Endothelial cell of umbilical vein (primary cell): Measurements from ENCODE around the gene DCPS. TPM values are rescaled to one million over a fixed set of nuclear protein-coding genes. Genes with fewer than 3 reads are reported as not detected.

Source experiments
- BruUV-seq: library from RNA; stranded (reverse); fragments of 400-500 nt; replicated peaks from 2 replicates; lab custom pipeline; 2021; lab: Mats Ljungman, UMichigan
- CTCF ChIA-PET: fragments of 300-600, 350-600 bp; sonication (Branson Sonifier 250); formaldehyde crosslinking; loops from one replicate; lab custom pipeline; 2021; ENCODE audit warnings: antibody characterized with exemption, inconsistent platforms; lab: Charles Lee
- POLR2A ChIA-PET: fragments of 300-600, 350-600 bp; sonication (Branson Sonifier 250); formaldehyde crosslinking; loops from one replicate; lab custom pipeline; 2021; ENCODE audit warnings: antibody characterized with exemption, inconsistent platforms; lab: Charles Lee
- DNase-seq: peaks from one replicate; pipeline ENCODE4 v3.0.0-alpha.2; 2011; ENCODE audit warnings: low read depth, low spot score
- FAIRE-seq: peaks from 2 replicates; lab custom pipeline; 2011; peaks lifted over from hg19 to GRCh38; lab: Jason Lieb, UNC
- H2AFZ ChIP-seq: 2 replicates; pipeline ENCODE4 v1.6.0; 2012; ENCODE audit warnings: low read depth, low read length, control low read depth, inconsistent platforms
- H3K27ac ChIP-seq: 2 replicates; pipeline ENCODE4 v1.5.1; 2011; ENCODE audit warnings: low read depth, mild to moderate bottlenecking, control low read depth, low read length, moderate library complexity; ENCODE audit not compliant: insufficient read depth
- H3K27me3 ChIP-seq, 2 experiments: 2 replicates each; pipeline versions ENCODE4 v1.6.0 to v1.6.1; 2011; ENCODE audit warnings: low read length in 2 of 2, mixed read lengths in 1 of 2; ENCODE audit not compliant: control insufficient read depth in 2 of 2, insufficient read depth in 2 of 2
- H3K36me3 ChIP-seq, 2 experiments: 2 replicates in 1 of 2; 3 replicates in 1 of 2; pipeline ENCODE4 v1.5.1; 2011; ENCODE audit warnings: low read length in 2 of 2, mild to moderate bottlenecking in 1 of 2, moderate library complexity in 1 of 2; ENCODE audit not compliant: control insufficient read depth in 2 of 2, insufficient read depth in 2 of 2; ENCODE audit errors: extremely low read depth in 1 of 2
- H3K4me1 ChIP-seq: 3 replicates; pipeline ENCODE4 v1.5.1; 2011; ENCODE audit warnings: mild to moderate bottlenecking, low read length; ENCODE audit not compliant: control insufficient read depth, insufficient read depth; ENCODE audit errors: extremely low read depth
- H3K4me2 ChIP-seq: 2 replicates; pipeline ENCODE4 v1.6.1; 2011; ENCODE audit warnings: low read length, control low read depth, mixed read lengths; ENCODE audit not compliant: insufficient read depth
- H3K4me3 ChIP-seq, 3 experiments: fragments of 200-600 bp in 1 of 3; sonication (generic), shearing (Covaris generic) in 1 of 3; replicated peaks in 1 of 3; 2 replicates each; pipeline ENCODE4 v1.5.1; 2011 to 2016; ENCODE audit warnings: control low read depth in 3 of 3, low read length in 3 of 3, mild to moderate bottlenecking in 2 of 3, inconsistent platforms in 1 of 3, low read depth in 1 of 3, moderate library complexity in 1 of 3; ENCODE audit not compliant: insufficient read depth in 1 of 3
- H3K79me2 ChIP-seq: 2 replicates; pipeline ENCODE4 v1.6.0; 2012; ENCODE audit warnings: low read length, inconsistent platforms; ENCODE audit not compliant: control insufficient read depth, insufficient read depth
- H3K9ac ChIP-seq: replicated peaks from 2 replicates; pipeline ENCODE3; 2011; ENCODE audit warnings: low read length, control low read depth; ENCODE audit not compliant: insufficient read depth; ENCODE audit errors: extremely low read depth
- H3K9me1 ChIP-seq: replicated peaks from 3 replicates; pipeline ENCODE4 v1.6.0; 2011; ENCODE audit warnings: mild to moderate bottlenecking, low read length; ENCODE audit not compliant: control insufficient read depth, insufficient read depth; ENCODE audit errors: extremely low read depth
- H3K9me3 ChIP-seq: replicated peaks from 2 replicates; pipeline ENCODE4 v1.5.1; 2012; ENCODE audit warnings: low read length, inconsistent platforms; ENCODE audit not compliant: control insufficient read depth, insufficient read depth
- H4K20me1 ChIP-seq: replicated peaks from 2 replicates; pipeline ENCODE3; 2011; ENCODE audit warnings: mild to moderate bottlenecking, low read length; ENCODE audit not compliant: control insufficient read depth, insufficient read depth; ENCODE audit errors: extremely low read depth
- EZH2 ChIP-seq: IDR thresholded peaks from 2 replicates; pipeline ENCODE4 v1.6.1; 2012; ENCODE audit warnings: borderline replicate concordance, low read depth, mild to moderate bottlenecking, moderate library complexity, low read length, inconsistent platforms; ENCODE audit not compliant: severe bottlenecking
- FOS ChIP-seq: IDR thresholded peaks from 2 replicates; pipeline ENCODE4 v1.6.1; 2011; ENCODE audit warnings: mild to moderate bottlenecking, low read length, moderate library complexity, borderline replicate concordance; ENCODE audit not compliant: insufficient read depth
- GATA2 ChIP-seq: IDR thresholded peaks from 2 replicates; pipeline ENCODE4 v1.7.0; 2011; ENCODE audit warnings: low read depth, mild to moderate bottlenecking, moderate library complexity, mixed read lengths, low read length; ENCODE audit not compliant: insufficient read length, insufficient read depth
- JUN ChIP-seq: IDR thresholded peaks from 2 replicates; pipeline ENCODE4 v1.6.1; 2011; ENCODE audit warnings: borderline replicate concordance, low read depth; ENCODE audit not compliant: insufficient read length, insufficient read depth
- MYC ChIP-seq: IDR thresholded peaks from one replicate; pipeline ENCODE4 v1.6.1; 2011; ENCODE audit warnings: mild to moderate bottlenecking, low read depth, low read length
- POLR2A ChIP-seq: IDR thresholded peaks from 2 replicates; pipeline ENCODE4 v1.6.1; 2012; ENCODE audit warnings: low read depth, mild to moderate bottlenecking, control low read depth, low read length
- POLR2AphosphoS5 ChIP-seq: IDR thresholded peaks from 2 replicates; pipeline ENCODE4 v1.6.1; 2012; ENCODE audit warnings: low read depth, mild to moderate bottlenecking, control low read depth, low read length, moderate library complexity; ENCODE audit not compliant: insufficient read depth
- dilution Hi-C: fragments of 300-500 bp; cut with MboI; formaldehyde crosslinking; loops from one replicate; pipeline ENCODE4 v1.15.0; 2019; ENCODE audit warnings: low sequenced_read_pairs; ENCODE audit not compliant: extremely low pct_ligation_motif_present
- intact Hi-C: fragments of 100-400 bp; cut with micrococcal nuclease; formaldehyde crosslinking; loops from one replicate; pipeline ENCODE4 v1.10.0; 2022
- polyA plus RNA-seq, 4 experiments: library from polyadenylated mRNA; depleted of rRNA in 3 of 4; stranded (reverse) in 3 of 4; unstranded in 1 of 4; fragments of >200 nt; gene quantifications; 2 replicates each; pipeline versions ENCODE4 v1.2.1 to v1.2.3, GENCODE V29; 2011 to 2012; ENCODE audit warnings: missing spikeins in 1 of 4
- total RNA-seq: library from RNA; stranded (reverse); gene quantifications from 2 replicates; pipeline ENCODE4 v1.2.3, GENCODE V29; 2021
- TF ChIP-seq, protein P1 (sequence below): IDR thresholded peaks from 2 replicates; pipeline ENCODE4 v1.6.1; 2011; ENCODE audit not compliant: insufficient read depth, insufficient read length
- TF ChIP-seq, protein P2 (sequence below), 2 donors: IDR thresholded peaks; 1 replicate in 1 of 2; 2 replicates in 1 of 2; pipeline ENCODE4 v1.5.1; 2011; ENCODE audit warnings: low read length in 2 of 2, mild to moderate bottlenecking in 2 of 2, moderate library complexity in 2 of 2, control low read depth in 1 of 2, inconsistent platforms in 1 of 2, low read depth in 1 of 2; ENCODE audit not compliant: insufficient read depth in 1 of 2; ENCODE audit errors: extremely low read depth in 1 of 2

The DCPS gene
- total and polyA plus RNA-seq, 2 donors (not counting 3 experiments of a cell fraction or from before 2014, with no cell fraction given), result 19.6 to 36.0 TPM

DNA sequence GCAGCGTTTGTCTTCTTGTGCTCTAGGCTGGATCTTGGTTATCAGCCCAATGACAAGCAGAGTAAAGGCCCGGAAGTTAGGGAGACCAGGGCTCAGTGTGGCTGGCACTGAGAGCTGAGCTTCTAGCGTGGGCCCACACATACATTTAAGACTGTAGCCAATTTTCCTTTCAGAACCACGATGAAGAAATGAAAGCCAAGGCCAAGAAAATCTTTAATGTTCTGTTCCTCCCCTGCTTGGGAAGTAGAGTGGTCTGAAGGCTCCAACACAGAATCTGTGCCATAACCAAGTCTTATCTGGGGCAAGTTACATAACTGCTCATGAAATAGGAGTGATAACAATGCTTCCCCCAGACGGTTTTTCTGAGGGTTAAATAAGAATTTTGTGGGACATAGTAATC, 47.0 kb downstream of the DCPS start:
- Histone ChIP-seq H3K4me2 (no peak overlapping the region), H3K27me3 (no peaks in the 10 kb centered on the region), H3K4me3 (no peak overlapping the region), H2AFZ (no peak overlapping the region), H3K36me3 (peaks cover 0 to 2% of the 10 kb centered on the region in 2 experiments), H3K9ac (no peak overlapping the region), H3K79me2 (peaks cover 54% of the 10 kb centered on the region), H3K9me3 (no peaks in the 10 kb centered on the region), H3K4me1 (peaks cover 49% of the 10 kb centered on the region), H3K27ac (no peak overlapping the region), H3K9me1 (no peaks in the 10 kb centered on the region), H4K20me1 (no peaks in the 10 kb centered on the region)
- dilution Hi-C loops, result no loop called here
- intact Hi-C loops, result no loop called here
- no peak for TF ChIP-seq POLR2AphosphoS5
- TF ChIP-seq, protein P1, sequence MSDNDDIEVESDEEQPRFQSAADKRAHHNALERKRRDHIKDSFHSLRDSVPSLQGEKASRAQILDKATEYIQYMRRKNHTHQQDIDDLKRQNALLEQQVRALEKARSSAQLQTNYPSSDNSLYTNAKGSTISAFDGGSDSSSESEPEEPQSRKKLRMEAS, result no peak
- TF ChIP-seq POLR2A, result no peak
- no peak for TF ChIP-seq JUN
- TF ChIP-seq, protein P2, sequence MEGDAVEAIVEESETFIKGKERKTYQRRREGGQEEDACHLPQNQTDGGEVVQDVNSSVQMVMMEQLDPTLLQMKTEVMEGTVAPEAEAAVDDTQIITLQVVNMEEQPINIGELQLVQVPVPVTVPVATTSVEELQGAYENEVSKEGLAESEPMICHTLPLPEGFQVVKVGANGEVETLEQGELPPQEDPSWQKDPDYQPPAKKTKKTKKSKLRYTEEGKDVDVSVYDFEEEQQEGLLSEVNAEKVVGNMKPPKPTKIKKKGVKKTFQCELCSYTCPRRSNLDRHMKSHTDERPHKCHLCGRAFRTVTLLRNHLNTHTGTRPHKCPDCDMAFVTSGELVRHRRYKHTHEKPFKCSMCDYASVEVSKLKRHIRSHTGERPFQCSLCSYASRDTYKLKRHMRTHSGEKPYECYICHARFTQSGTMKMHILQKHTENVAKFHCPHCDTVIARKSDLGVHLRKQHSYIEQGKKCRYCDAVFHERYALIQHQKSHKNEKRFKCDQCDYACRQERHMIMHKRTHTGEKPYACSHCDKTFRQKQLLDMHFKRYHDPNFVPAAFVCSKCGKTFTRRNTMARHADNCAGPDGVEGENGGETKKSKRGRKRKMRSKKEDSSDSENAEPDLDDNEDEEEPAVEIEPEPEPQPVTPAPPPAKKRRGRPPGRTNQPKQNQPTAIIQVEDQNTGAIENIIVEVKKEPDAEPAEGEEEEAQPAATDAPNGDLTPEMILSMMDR (IDR thresholded peaks at IDR 0.05; ENCODE audit: extremely low read depth in 1 of 2, insufficient read depth in 1 of 2, low read depth in 1 of 2, low read length in 2 of 2), result no peak
- no peak for TF ChIP-seq MYC
- CTCF ChIA-PET, result no interaction called here
- POLR2A ChIA-PET, result no interaction called here
- FAIRE-seq (no peak), DNase-seq (no peak)
- no TSS peak for BruUV-seq

DNA sequence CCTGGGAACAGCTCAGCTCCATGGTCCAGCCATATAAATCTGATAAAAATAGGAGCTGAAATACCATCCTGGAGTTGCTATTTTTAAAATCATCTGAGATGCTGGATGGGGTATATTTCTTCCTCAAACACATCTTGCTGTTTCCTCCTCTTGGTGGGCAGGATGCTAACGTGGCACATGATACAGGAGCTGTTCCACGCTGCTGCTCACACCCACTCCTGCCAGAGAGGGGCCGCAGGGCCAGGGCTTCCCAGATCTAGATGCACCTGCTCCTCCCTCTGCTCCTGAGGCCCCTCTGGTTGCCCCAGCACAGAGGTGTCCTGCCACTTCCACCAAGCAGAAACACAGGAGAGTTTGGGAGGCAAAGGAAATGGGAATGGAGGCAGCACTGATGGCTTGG, 48.3 kb downstream of the DCPS start:
- Histone ChIP-seq H3K9ac (no peak overlapping the region), H3K27me3 (no peaks in the 10 kb centered on the region), H3K4me2 (no peak overlapping the region), H2AFZ (no peak overlapping the region), H3K27ac (no peak overlapping the region), H3K79me2 (peaks cover 54% of the 10 kb centered on the region), H3K4me1 (peaks cover 45% of the 10 kb centered on the region), H3K36me3 (peaks cover 0 to 2% of the 10 kb centered on the region in 2 experiments), H3K9me1 (no peaks in the 10 kb centered on the region), H3K9me3 (no peaks in the 10 kb centered on the region), H4K20me1 (no peaks in the 10 kb centered on the region), H3K4me3 (no peak overlapping the region)
- FAIRE-seq (no peak), DNase-seq (no peak)
- intact Hi-C loops, result no loop called here
- BruUV-seq, result TSS peak; percentile 3
- CTCF ChIA-PET, result no interaction called here
- dilution Hi-C loops, result no loop called here
- POLR2A ChIA-PET, result no interaction called here
- TF ChIP-seq, protein P1, result no peak
- TF ChIP-seq EZH2 (no peak), FOS (no peak), POLR2A (no peak), GATA2 (no peak), POLR2AphosphoS5 (no peak), JUN (no peak), MYC (no peak)
- TF ChIP-seq, protein P2 (IDR thresholded peaks at IDR 0.05; ENCODE audit: extremely low read depth in 1 of 2, insufficient read depth in 1 of 2, low read depth in 1 of 2, low read length in 2 of 2), result no peak
